ENCODE data around the gene SUN2.

SUN2 gene

GRCh38 chr22:38715176-38715764 is 40.5 kb downstream of the SUN2 start:
- DNase-seq, result no peak

GRCh38 chr22:38713921-38714320 is 41.9 kb downstream of the SUN2 start:
- no peak for DNase-seq

- DNase-seq, result no peak
These were observed 43.2 kb downstream of the SUN2 start for GRCh38 chr22:38712486-38713207.

- no peak for DNase-seq
These were observed 44.9 kb downstream of the SUN2 start for GRCh38 chr22:38710866-38711265.

GRCh38 chr22:38710351-38710750 is 45.4 kb downstream of the SUN2 start:
- no peak for DNase-seq

GRCh38 chr22:38709306-38709705 is 46.5 kb downstream of the SUN2 start:
- DNase-seq, result no peak

- DNase-seq, result no peak
These were observed 47.8 kb downstream of the SUN2 start for GRCh38 chr22:38707984-38708383.

- DNase-seq, result no peak
These were observed 48.5 kb downstream of the SUN2 start for GRCh38 chr22:38707346-38707745.

GRCh38 chr22:38706901-38707195 is 49.0 kb downstream of the SUN2 start:
- no peak for DNase-seq

- DNase-seq, result no peak
These were observed 49.5 kb downstream of the SUN2 start for GRCh38 chr22:38706101-38706900.

- DNase-seq, result peak; percentile 100
These were observed 50.3 kb downstream of the SUN2 start, which contains the start of gene GTPBP1 for GRCh38 chr22:38705235-38706100. TSS of gene GTPBP1 (plus strand) at chr22:38705944. CDS start at chr22:38705956, 12 bp downstream.

- DNase-seq, result no peak
These were observed 51.1 kb downstream of the SUN2 start for GRCh38 chr22:38704654-38705234.

GRCh38 chr22:38700789-38701628 is 54.8 kb downstream of the SUN2 start, which contains the start of gene JOSD1:
TSS of gene JOSD1 (minus strand) at chr22:38700943. CDS start at chr22:38699987, 956 bp downstream.
- peak; percentile 85 for DNase-seq

- no peak for DNase-seq
These were observed 55.5 kb downstream of the SUN2 start for GRCh38 chr22:38700270-38700788.

- DNase-seq, result no peak
These were observed 56.0 kb downstream of the SUN2 start for GRCh38 chr22:38699784-38700183.

- DNase-seq, result no peak
These were observed 56.7 kb downstream of the SUN2 start for GRCh38 chr22:38699143-38699542.

GRCh38 chr22:38698407-38699094 is 57.2 kb downstream of the SUN2 start:
- no peak for DNase-seq

- DNase-seq, result no peak
These were observed 58.2 kb downstream of the SUN2 start for GRCh38 chr22:38697425-38698089.

- no peak for DNase-seq
These were observed 59.0 kb downstream of the SUN2 start for GRCh38 chr22:38696606-38697424.
